ENCODE results near the gene RBM18.
A peak's percentile ranks its signal among the peaks of the same experiment; 100 is the strongest.

The RBM18 gene

GRCh38 chr9:122264360-122265148, at the start of gene RBM18, which contains the start of gene MRRF:
Gene RBM18, minus strand, starts transcription at chr9:122264840. Its CDS starts 3,348 bp downstream, at chr9:122261492.
Gene MRRF, plus strand, starts transcription at chr9:122264882. Its CDS starts 6,010 bp downstream, at chr9:122270892.
- DNase-seq: peak; percentile 15 to 93 (median 82)

GRCh38 chr9:122314165-122314564, 49.5 kb upstream of the RBM18 start:
- no peak for DNase-seq

GRCh38 chr9:122309861-122310260, 45.2 kb upstream of the RBM18 start:
- DNase-seq: no peak

- DNase-seq: no peak
Measured at GRCh38 chr9:122307925-122308324, 43.3 kb upstream of the RBM18 start.

GRCh38 chr9:122307061-122307460, 42.4 kb upstream of the RBM18 start:
- DNase-seq: no peak

- no peak for DNase-seq
Measured at GRCh38 chr9:122302237-122303093, 37.8 kb upstream of the RBM18 start.

GRCh38 chr9:122297512-122297911, 32.9 kb upstream of the RBM18 start:
- no peak for DNase-seq

- no peak for DNase-seq
Measured at GRCh38 chr9:122294531-122294930, 29.9 kb upstream of the RBM18 start.

GRCh38 chr9:122291458-122291857, 26.8 kb upstream of the RBM18 start:
- DNase-seq: no peak

- no peak for DNase-seq
Measured at GRCh38 chr9:122287214-122287720, 22.6 kb upstream of the RBM18 start.

GRCh38 chr9:122286764-122287163, 22.1 kb upstream of the RBM18 start:
- DNase-seq: no peak

GRCh38 chr9:122281368-122281767, 16.7 kb upstream of the RBM18 start:
- no peak for DNase-seq

GRCh38 chr9:122277285-122277897, 12.8 kb upstream of the RBM18 start:
- no peak for DNase-seq

- DNase-seq: no peak
Measured at GRCh38 chr9:122276096-122276495, 11.5 kb upstream of the RBM18 start.

- DNase-seq: no peak
Measured at GRCh38 chr9:122274055-122274454, 9.4 kb upstream of the RBM18 start.

GRCh38 chr9:122268041-122268814, 3.6 kb upstream of the RBM18 start:
- no peak for DNase-seq

GRCh38 chr9:122265149-122265915, 692 bp upstream of the RBM18 start:
- DNase-seq: peak in 1 of 51 donors; percentile 36

GRCh38 chr9:122263699-122264349, 816 bp downstream of the RBM18 start:
- no peak for DNase-seq

GRCh38 chr9:122262073-122262472, 2.6 kb downstream of the RBM18 start:
- DNase-seq: no peak

GRCh38 chr9:122261469-122261881, 3.2 kb downstream of the RBM18 start:
- DNase-seq: peak in 2 of 51 donors; percentile 5 to 8
